ENCODE measurements around the gene NADSYN1. TPM values are rescaled to one million over a fixed set of nuclear protein-coding genes. Genes with fewer than 3 reads are reported as not detected.
A peak's percentile ranks its signal among the peaks of the same experiment; 100 is the strongest.

NADSYN1 gene
- total and polyA plus RNA-seq, 4 donors = 62.8 to 79.3 (median 65.0) TPM

DNA sequence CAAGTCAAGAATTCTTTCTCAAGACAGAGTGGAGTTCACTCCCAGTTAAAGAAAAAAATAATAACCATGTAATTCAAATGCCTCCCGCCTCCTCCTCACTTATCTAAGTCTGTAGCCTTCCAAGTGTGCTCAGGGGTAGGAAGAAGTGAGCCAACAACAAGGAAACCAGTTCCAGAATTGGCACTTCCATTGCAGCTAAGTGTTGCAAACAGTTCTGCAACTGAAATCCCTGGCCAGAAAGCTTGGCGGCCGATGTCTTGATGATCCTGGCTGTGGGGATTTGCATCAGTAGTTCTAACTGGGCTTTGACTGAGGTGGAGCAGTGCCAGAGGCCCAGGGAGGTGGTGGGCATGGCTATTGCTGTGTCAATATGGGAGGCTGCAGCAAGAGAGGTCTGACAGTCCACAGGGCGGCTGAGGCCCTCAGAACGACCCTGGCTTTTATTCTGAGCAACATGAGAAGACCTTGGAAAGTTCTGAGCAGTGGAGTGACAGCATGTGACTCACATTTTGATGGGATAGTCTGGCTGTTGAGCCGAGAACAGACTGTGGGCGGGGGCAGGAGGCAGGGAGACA, 24.1 kb upstream of the NADSYN1 start:
- Histone ChIP-seq H3K4me1 (ENCODE audit: control insufficient read depth in 5 of 5, insufficient read depth in 5 of 5, low read length in 5 of 5) (peaks cover 0 to 11% (median 6%) of the 10 kb centered on the region in 5 donors), H3K27me3 (ENCODE audit: control insufficient read depth in 3 of 3, insufficient read depth in 3 of 3, low read length in 2 of 3) (no peaks in the 10 kb centered on the region), H3K4me3 (no peak overlapping the region), H3K36me3 (ENCODE audit: control insufficient read depth in 4 of 4, insufficient read depth in 4 of 4, low read length in 4 of 4) (no peaks in the 10 kb centered on the region), H3K9me3 (ENCODE audit: control insufficient read depth in 4 of 4, insufficient read depth in 3 of 4, low read length in 3 of 4) (peaks cover 0 to 4% (median 0%) of the 10 kb centered on the region in 4 donors), H3K27ac (ENCODE audit: low read depth in 1 of 2, low read length in 1 of 2) (no peak overlapping the region), H3K9ac (ENCODE audit: insufficient read depth in 1 of 2, low read length in 2 of 2) (no peak overlapping the region)
- peak; percentile 59 to 94 (median 82) for DNase-seq
- 56 to 80% methylated on average over 7 of the region's 7 CpGs for WGBS, 2 donors
- TF ChIP-seq, protein P1, sequence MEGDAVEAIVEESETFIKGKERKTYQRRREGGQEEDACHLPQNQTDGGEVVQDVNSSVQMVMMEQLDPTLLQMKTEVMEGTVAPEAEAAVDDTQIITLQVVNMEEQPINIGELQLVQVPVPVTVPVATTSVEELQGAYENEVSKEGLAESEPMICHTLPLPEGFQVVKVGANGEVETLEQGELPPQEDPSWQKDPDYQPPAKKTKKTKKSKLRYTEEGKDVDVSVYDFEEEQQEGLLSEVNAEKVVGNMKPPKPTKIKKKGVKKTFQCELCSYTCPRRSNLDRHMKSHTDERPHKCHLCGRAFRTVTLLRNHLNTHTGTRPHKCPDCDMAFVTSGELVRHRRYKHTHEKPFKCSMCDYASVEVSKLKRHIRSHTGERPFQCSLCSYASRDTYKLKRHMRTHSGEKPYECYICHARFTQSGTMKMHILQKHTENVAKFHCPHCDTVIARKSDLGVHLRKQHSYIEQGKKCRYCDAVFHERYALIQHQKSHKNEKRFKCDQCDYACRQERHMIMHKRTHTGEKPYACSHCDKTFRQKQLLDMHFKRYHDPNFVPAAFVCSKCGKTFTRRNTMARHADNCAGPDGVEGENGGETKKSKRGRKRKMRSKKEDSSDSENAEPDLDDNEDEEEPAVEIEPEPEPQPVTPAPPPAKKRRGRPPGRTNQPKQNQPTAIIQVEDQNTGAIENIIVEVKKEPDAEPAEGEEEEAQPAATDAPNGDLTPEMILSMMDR (IDR thresholded peaks at IDR 0.05; ENCODE audit: control extremely low read depth, extremely low read depth) = no peak
- ATAC-seq (ENCODE audit: insufficient read depth, low FRiP score) = no peak

DNA sequence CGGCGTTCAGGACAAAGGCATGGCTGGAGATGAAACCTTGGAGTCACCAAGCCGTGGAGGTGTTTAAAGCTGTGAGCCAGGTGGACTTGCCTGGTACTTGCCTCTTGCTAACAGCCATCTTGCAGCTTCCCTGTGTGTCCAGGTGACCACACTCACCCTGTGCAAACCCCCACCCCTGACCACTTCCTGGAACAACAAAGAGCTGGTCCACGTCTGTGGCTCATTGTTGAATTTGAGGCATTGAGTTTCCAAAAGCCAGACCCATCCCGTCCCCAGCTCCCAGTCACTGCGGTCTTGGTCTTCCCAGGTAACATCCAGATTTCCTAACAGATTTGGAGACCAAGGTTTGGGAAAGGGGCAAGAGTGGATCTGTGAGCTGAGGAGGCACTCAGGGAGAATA, 23.3 kb upstream of the NADSYN1 start:
- Histone ChIP-seq H3K27ac (ENCODE audit: low read depth in 1 of 2, low read length in 1 of 2) (no peak overlapping the region), H3K9me3 (ENCODE audit: control insufficient read depth in 4 of 4, insufficient read depth in 3 of 4, low read length in 3 of 4) (peaks cover 0 to 4% (median 0%) of the 10 kb centered on the region in 4 donors), H3K4me3 (no peak overlapping the region), H3K36me3 (ENCODE audit: control insufficient read depth in 4 of 4, insufficient read depth in 4 of 4, low read length in 4 of 4) (peaks cover 0 to under 1% (median 0%) of the 10 kb centered on the region in 4 donors), H3K9ac (ENCODE audit: insufficient read depth in 1 of 2, low read length in 2 of 2) (no peak overlapping the region), H3K27me3 (ENCODE audit: control insufficient read depth in 3 of 3, insufficient read depth in 3 of 3, low read length in 2 of 3) (no peaks in the 10 kb centered on the region), H3K4me1 (ENCODE audit: control insufficient read depth in 5 of 5, insufficient read depth in 5 of 5, low read length in 5 of 5) (peaks cover 0 to 11% (median 6%) of the 10 kb centered on the region in 5 donors)
- TF ChIP-seq, protein P1 (IDR thresholded peaks at IDR 0.05; ENCODE audit: control extremely low read depth, extremely low read depth) = no peak
- WGBS, 2 donors = 88% methylated on average over 6 of the region's 6 CpGs
- DNase-seq (no peak), ATAC-seq (ENCODE audit: insufficient read depth, low FRiP score) (no peak)

DNA sequence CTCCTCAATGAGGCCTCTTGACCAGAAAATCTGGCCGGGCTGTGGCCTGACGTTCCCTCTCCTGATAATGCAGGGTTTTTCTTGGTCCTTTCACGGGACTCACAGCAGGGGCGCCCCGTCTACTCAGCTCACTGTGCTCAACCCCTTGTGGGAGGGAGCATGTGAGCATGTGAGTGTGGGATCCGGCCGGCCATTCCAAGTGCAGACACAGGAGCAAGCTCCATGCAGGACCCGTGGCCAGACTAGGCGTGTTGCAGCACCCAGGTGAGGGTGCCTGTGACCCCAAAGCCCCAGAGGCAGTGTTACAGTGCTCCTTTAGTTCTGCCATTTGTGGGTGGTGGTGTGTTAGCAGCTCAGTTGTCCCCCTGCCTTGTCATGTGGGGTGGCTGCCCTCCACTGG, 22.8 kb upstream of the NADSYN1 start:
- Histone ChIP-seq H3K4me1 (ENCODE audit: control insufficient read depth in 5 of 5, insufficient read depth in 5 of 5, low read length in 5 of 5) (peaks cover 0 to 11% (median 6%) of the 10 kb centered on the region in 5 donors), H3K4me3 (no peak overlapping the region), H3K27me3 (ENCODE audit: control insufficient read depth in 3 of 3, insufficient read depth in 3 of 3, low read length in 2 of 3) (no peaks in the 10 kb centered on the region), H3K9ac (ENCODE audit: insufficient read depth in 1 of 2, low read length in 2 of 2) (no peak overlapping the region), H3K36me3 (ENCODE audit: control insufficient read depth in 4 of 4, insufficient read depth in 4 of 4, low read length in 4 of 4) (peaks cover 0 to 5% (median 0%) of the 10 kb centered on the region in 4 donors), H3K27ac (ENCODE audit: low read depth in 1 of 2, low read length in 1 of 2) (no peak overlapping the region), H3K9me3 (ENCODE audit: control insufficient read depth in 4 of 4, insufficient read depth in 3 of 4, low read length in 3 of 4) (peaks cover 0 to 4% (median 0%) of the 10 kb centered on the region in 4 donors)
- DNase-seq = no peak
- no peak for ATAC-seq (ENCODE audit: insufficient read depth, low FRiP score)
- TF ChIP-seq, protein P1 (IDR thresholded peaks at IDR 0.05; ENCODE audit: control extremely low read depth, extremely low read depth) = no peak
- WGBS, 2 donors = 87 to 91% methylated on average over 9 of the region's 9 CpGs

Measured in lung (tissue), 12 donors.